Dermis blood vessel endothelial cell (primary cell): Measurements from ENCODE around the gene FAM89B. TPM values are rescaled to one million over a fixed set of nuclear protein-coding genes. Genes with fewer than 3 reads are reported as not detected.
A peak's percentile ranks its signal among the peaks of the same experiment; 100 is the strongest.

Experiments
- DNase-seq: peaks from one replicate; pipeline ENCODE4 v3.0.0; 2010
- total RNA-seq: library from RNA; depleted of rRNA; stranded (reverse); fragments of >200 nt; gene quantifications from 2 replicates; pipeline ENCODE4 v1.2.3, GENCODE V29; 2014

The FAM89B gene
- total RNA-seq, 1 donor from 2014 or later, result 24.8 TPM

DNA sequence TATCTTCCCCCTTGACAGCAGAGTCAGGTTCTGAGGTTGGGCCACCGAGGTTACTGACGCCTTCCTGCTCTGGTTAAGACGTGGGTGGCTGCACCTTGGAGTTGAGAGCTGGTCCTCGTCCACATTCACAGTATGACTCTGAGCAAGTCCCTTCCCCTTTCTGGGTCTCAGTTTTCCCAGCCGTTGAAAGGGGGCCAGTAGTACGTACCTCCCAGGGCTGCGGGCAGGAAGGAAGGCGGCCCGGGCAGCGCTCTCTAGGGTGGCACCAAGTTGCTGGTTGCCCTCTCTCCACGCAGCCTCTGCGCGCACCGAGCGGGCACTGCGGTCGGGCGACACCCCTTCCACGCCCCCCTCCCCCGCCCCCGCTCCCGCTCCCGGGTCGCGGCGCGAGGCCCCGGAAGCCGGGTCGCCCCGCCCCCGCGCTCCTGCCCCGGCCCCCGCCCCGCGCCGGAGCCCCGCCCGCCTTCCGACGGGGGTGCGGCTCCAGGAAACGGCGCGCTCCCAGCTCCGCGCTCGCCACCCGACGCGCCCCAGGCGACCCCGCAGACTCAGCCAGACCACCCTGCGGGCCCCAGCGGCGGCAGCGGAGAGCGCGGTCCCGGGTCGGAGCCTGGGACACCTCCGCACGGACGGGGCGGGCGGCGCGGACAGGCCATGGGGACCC is 3.4 kb downstream of the FAM89B start, which contains the start of gene EHBP1L1:
TSS of gene EHBP1L1 (plus strand) at position 486 of the 664 bp plus-strand sequence. CDS start 250 bp downstream, outside the sequence.
- peak; percentile 39 for DNase-seq

DNA sequence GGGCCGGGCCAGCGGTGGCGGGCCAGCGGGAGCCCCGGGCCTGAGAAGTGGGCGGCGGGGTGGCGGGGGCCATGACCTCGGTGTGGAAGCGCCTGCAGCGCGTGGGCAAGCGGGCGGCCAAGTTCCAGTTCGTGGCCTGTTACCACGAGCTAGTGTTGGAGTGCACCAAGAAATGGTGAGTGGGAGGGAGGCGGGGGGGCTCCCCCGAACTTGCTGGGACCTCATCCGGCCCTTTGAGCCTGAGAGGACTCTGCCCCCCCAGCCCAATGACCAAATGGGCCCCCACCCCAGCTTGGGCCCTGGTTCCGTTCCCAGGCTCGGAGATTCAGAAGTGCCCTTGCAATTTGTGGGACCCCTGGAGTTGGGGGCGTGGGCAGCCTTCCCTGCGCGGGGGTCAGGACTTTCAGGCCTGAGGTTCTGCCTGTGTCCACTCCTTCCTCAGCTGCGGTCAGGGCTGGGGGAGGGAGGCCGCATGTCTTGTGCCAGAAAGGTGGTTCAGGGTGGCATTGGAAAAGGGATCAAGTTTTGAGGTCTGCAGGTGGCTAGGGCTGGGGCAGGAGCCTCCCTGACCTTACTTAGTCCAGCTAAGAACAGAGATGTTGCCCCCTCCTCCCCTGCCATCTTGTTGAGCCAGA is 4.0 kb downstream of the FAM89B start:
- no peak for DNase-seq

- DNase-seq, result peak; percentile 64
Measured at GRCh38 chr11:65576867-65577755, 4.8 kb downstream of the FAM89B start.

GRCh38 chr11:65577756-65578109 is 5.4 kb downstream of the FAM89B start:
- no peak for DNase-seq

DNA sequence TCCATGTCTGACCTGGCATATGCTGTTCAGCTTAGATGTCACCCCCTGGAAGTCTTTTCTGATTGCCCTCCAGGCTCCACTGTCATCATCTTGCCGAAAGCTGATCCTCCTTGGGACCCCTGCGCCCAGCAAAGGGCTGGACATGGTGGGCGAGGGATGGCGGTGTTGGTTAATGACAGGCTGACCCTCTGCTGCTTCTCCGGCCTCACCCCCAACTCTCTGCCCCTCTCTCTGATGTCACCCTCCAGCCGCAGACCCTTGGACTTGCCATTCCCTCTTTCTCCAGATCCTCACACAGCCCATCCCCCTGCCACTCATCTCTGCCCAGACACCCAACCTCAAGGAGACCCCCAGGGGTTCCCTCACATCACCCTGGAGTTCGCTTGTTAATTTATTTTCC is 5.8 kb downstream of the FAM89B start:
- DNase-seq, result no peak

DNA sequence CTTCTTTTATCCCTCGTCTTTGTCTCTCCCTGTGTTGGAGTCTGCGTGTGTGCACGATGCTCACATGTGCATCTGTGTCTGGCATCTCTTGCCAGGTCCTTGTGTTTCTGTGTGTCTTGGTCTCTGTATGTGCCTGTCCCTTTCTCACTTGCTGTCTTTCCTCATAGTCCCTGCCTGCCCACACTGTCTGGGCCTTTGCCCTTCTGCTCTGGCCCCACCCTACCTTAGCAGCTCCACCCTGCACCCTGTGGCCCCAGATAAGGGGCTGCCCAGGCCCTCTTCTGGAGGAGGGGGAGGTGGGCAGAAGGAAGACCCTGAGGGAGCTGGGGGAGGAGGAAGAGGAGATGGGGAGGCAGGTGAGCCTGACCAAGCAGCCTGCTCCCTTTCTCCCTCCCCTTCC is 6.3 kb downstream of the FAM89B start:
- no peak for DNase-seq

GRCh38 chr11:65579291-65579690 is 7.0 kb downstream of the FAM89B start:
- no peak for DNase-seq

GRCh38 chr11:65580031-65580692 is 7.8 kb downstream of the FAM89B start:
- no peak for DNase-seq

DNA sequence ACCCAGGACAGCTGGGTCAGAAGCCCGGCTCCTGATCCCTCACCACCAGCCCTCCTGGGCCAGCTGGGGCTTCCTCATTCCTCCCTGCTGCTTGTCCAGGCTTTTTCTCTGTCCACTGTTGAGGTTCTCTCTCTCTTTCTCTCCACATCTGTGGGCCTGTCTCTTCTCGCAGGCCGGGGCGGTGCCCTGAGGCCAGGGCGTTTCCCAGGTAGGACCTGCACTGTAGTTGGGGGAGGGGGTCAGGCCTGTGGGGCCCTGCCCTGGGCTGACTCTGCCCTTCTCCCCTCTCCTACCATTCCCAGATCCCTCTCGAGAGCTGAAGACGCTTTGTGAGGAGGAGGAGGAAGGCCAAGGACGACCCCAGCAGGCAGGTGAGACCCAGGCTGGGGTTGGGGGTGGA is 8.4 kb downstream of the FAM89B start:
- no peak for DNase-seq

GRCh38 chr11:65581928-65582327 is 9.6 kb downstream of the FAM89B start:
- DNase-seq, result no peak

DNA sequence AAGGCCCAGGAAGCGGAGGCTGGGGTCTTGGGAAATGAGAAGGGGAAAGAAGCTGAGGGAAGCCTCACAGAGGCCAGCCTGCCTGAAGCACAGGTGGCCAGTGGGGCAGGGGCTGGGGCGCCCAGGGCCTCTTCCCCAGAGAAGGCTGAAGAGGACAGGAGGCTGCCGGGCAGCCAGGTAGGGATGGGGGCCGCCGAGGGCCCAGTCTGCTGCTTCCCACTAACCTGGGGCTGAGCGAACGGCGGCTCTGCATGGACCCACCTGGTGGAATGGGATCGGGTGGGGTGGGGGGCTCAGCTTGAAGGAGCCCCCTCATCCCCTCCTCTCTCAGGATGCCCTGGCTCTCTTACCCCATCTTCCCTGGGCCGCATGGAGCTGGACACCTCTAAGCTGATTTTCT is 11.3 kb downstream of the FAM89B start:
- no peak for DNase-seq

- no peak for DNase-seq
Measured at GRCh38 chr11:65584106-65584505, 11.8 kb downstream of the FAM89B start.

- no peak for DNase-seq
Measured at GRCh38 chr11:65584723-65585171, 12.4 kb downstream of the FAM89B start.

DNA sequence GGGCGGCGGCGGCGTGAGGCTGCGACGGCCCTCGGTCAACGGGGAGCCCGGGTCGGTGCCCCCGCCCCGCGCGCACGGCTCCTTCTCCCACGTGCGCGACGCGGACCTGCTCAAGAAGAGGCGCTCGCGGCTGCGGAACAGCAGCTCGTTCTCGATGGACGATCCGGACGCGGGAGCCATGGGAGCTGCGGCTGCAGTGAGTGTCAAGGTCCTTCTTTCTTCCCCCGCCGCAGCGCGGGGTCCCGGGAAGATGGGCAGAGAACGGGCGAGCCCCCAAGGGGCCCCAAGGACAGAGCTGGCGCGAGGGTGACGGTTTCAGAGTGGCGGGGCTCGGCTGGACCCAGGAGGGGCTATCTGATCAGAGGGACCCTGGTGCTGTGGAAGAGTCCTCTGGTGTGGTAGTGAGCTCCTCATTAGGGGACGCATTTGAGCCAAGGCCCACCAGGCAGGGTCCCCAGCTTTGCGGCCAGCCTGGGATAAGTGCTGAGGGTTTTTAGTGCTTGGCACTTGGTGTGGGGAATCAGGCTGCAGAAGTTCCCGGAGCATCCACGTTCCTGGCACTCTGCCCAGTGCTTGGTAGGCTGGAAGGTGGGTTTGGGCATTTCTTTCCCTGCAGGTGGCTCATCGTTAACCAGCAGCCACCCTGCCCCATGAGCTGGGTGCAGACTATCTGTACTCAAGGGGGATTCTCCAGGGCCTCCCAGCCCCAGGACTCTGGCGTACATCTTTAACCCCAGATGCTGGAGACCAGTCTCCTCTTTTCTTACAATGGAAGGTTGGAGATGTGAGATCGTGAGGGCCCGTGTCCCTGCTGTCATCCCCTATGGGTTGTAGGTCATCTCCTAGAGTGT is 13.3 kb downstream of the FAM89B start:
- no peak for DNase-seq

DNA sequence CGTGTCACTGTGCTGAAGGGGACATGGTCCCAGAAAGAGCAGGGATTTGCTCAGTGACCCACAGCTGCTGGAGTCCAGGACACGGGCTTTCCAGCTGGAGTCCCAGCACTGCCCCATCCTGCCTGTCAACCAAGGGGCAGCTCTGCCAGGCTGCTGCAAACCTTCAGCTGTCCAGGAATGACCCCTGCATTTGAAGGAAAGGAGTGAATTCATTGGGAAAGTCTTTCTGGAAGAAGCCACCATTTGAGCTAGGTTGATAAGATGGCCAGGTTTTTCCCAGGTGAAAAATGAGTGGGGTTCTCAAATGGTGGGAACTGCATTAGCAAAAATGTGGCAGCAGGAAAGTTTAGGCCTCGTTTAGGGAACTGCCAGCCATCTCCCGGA is 13.9 kb downstream of the FAM89B start:
- no peak for DNase-seq

- no peak for DNase-seq
Measured at GRCh38 chr11:65586676-65587075, 14.3 kb downstream of the FAM89B start.

- peak; percentile 85 for DNase-seq
Measured at GRCh38 chr11:65588199-65589054, 16.1 kb downstream of the FAM89B start.

DNA sequence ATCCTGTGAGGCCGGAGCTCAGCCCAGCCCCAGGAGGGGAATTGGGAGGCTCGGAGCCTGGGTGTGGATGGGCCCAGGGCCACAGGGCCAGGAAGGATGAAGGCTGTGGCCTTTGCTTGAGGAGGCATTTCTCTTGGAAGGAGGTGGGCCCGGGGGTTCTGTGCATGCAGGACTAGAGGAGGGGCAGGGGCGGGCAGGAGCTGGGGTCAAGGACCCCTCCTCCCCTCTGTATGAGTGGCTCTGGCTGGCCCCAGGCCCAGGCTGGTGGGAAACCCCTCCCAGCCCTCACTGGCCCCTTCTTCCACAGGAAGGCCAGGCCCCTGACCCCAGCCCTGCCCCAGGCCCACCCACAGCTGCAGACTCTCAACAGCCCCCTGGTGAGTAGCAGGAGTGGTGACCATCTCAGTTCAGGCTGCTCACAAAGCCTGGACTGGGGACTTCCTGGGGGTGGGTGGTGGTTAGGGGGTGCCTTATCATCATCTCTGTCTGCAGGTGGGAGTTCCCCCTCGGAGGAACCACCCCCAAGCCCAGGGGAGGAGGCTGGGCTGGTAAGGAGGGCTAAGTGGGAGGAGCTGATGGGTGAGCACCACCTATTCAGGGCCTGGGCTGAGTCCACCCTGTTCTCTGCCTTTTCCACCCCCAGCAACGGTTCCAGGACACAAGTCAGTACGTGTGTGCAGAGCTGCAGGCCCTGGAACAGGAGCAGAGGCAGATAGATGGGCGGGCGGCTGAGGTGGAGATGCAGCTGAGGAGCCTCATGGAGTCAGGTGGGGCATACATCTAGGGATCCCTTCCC is 17.3 kb downstream of the FAM89B start:
- no peak for DNase-seq

- DNase-seq, result peak; percentile 37
Measured at GRCh38 chr11:65590240-65590738, 18.0 kb downstream of the FAM89B start.
